MCF 10A (cell line): ENCODE measurements around the gene XKRX. TPM values are rescaled to one million over a fixed set of nuclear protein-coding genes. Genes with fewer than 3 reads are reported as not detected.

ENCODE experiments used
- BruUV-seq: library from RNA; stranded (reverse); fragments of 400-500 nt; replicated peaks from 2 replicates; lab custom pipeline; 2021; lab: Mats Ljungman, UMichigan
- CTCF ChIA-PET: fragments of 300-600 bp; sonication (Branson Sonifier 250); formaldehyde crosslinking; extraction: SDS; loops from one replicate; lab custom pipeline; 2021; ENCODE audit warnings: antibody characterized with exemption, inconsistent platforms; lab: Yijun Ruan, JAX
- POLR2A ChIA-PET: fragments of 300-600, 350-650 bp; sonication (Branson Sonifier 250); formaldehyde crosslinking; extraction: SDS; loops from one replicate; lab custom pipeline; 2020; ENCODE audit warnings: antibody characterized with exemption, inconsistent platforms; lab: Yijun Ruan, JAX
- DNase-seq: peaks from one replicate; pipeline ENCODE4 v3.0.0-alpha.2; 2018; ENCODE audit not compliant: unreplicated experiment
- H3K27ac Mint-ChIP-seq: one replicate; pipeline ENCODE4 v1.8.0; 2022; ENCODE audit warnings: mild to moderate bottlenecking, low read depth, mixed read lengths; ENCODE audit not compliant: unreplicated experiment
- H3K27me3 Mint-ChIP-seq: one replicate; pipeline ENCODE4 v1.8.0; 2022; ENCODE audit warnings: mixed read lengths; ENCODE audit not compliant: insufficient read depth, unreplicated experiment
- H3K36me3 Mint-ChIP-seq: one replicate; pipeline ENCODE4 v1.8.0; 2022; ENCODE audit warnings: mild to moderate bottlenecking, moderate library complexity, mixed read lengths; ENCODE audit not compliant: insufficient read depth, unreplicated experiment
- H3K4me1 Mint-ChIP-seq: one replicate; pipeline ENCODE4 v1.8.0; 2022; ENCODE audit warnings: mixed read lengths; ENCODE audit not compliant: insufficient read depth, unreplicated experiment
- H3K4me3 Mint-ChIP-seq: one replicate; pipeline ENCODE4 v1.8.0; 2022; ENCODE audit warnings: mild to moderate bottlenecking, moderate library complexity, mixed read lengths; ENCODE audit not compliant: unreplicated experiment
- H3K9me3 Mint-ChIP-seq: one replicate; pipeline ENCODE4 v1.8.0; 2022; ENCODE audit warnings: mixed read lengths; ENCODE audit not compliant: unreplicated experiment
- CTCF ChIP-seq: fragments of 200-600 bp; IDR thresholded peaks from one replicate; pipeline ENCODE4 v1.8.0; 2022; ENCODE audit warnings: antibody characterized with exemption, mild to moderate bottlenecking; ENCODE audit not compliant: unreplicated experiment
- intact Hi-C: fragments of 100-400 bp; cut with micrococcal nuclease; formaldehyde crosslinking; loops from 2 replicates; pipeline ENCODE4 v1.14.1; 2022
- total RNA-seq: library from RNA; stranded (reverse); gene quantifications from 2 replicates; pipeline ENCODE4 v1.2.3, GENCODE V29; 2022

XKRX gene
- total RNA-seq, 1 experiment from 2014 or later = 0.26 TPM

GRCh38 chrX:100924375-100924774, 4.3 kb downstream of the XKRX start:
- Mint-ChIP-seq H3K36me3 (no peaks in the 10 kb centered on the region), H3K27ac (no peak overlapping the region), H3K9me3 (no peaks in the 10 kb centered on the region), H3K4me1 (no peaks in the 10 kb centered on the region), H3K4me3 (no peak overlapping the region), H3K27me3 (peaks cover 57% of the 10 kb centered on the region)
- no TSS peak for BruUV-seq
- intact Hi-C loops = no loop called here
- POLR2A ChIA-PET = no interaction called here
- CTCF ChIA-PET = no interaction called here
- no peak for DNase-seq
- no peak for TF ChIP-seq CTCF

DNA sequence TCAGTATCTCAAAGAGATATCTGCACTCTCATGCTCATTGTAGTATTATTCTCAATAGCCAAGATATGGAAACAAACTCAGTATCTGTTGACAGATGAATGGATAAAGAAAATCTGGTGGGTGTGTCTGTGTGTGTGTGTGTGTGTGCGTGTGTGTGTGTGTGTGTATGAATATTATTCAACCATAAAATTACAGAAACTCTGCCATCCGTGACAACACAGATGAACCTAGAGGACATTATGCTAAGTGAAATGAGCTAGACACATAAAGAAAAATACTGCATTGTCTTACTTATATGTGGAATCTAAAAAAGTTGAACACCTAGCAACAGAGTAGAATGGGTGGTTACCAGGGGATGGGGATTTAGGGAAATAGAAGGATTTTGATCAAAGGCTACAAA, 13.2 kb downstream of the XKRX start:
- ChIA-PET CTCF (interaction anchor here (0.8 kb wide), 1 partner anchor 14 kb away, joined by 3 read pairs; no protein-coding TSS in a partner anchor), POLR2A (no interaction called here)
- H3K36me3 Mint-ChIP-seq = no peaks in the 10 kb centered on the region

DNA sequence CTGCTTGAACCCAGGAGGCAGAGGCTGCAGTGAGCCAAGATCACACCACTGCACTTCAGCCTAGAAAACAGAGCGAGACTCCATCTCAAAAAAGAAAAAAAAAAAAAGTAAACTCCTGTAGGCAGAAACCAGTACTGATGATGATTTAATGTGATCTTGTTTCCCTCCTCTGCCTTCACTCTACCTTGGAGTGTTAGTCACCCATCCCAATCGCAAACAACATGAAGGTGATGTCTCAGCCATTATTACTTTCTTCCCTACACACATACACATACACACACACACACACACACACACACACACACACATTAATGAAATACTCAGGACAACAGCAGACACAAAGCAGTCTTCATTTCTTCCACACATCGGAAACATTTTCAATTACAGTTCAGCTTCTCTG, 15.6 kb downstream of the XKRX start:
- CTCF ChIA-PET = interaction anchor here (1.2 kb wide), 1 partner anchor 228 kb away, joined by 3 read pairs; no protein-coding TSS in a partner anchor
- no peaks in the 10 kb centered on the region for H3K36me3 Mint-ChIP-seq
- POLR2A ChIA-PET = no interaction called here
- TF ChIP-seq CTCF = no peak
- intact Hi-C loops = no loop called here
- no peaks in the 10 kb centered on the region for H3K9me3 Mint-ChIP-seq
- DNase-seq = no peak
- no peak overlapping the region for H3K27ac Mint-ChIP-seq
- no peaks in the 10 kb centered on the region for H3K4me1 Mint-ChIP-seq
- no peak overlapping the region for H3K4me3 Mint-ChIP-seq
- H3K27me3 Mint-ChIP-seq = peaks cover 68% of the 10 kb centered on the region
- no TSS peak for BruUV-seq

More for the DNA sequence above, 13.2 kb downstream of the XKRX start:
- Mint-ChIP-seq H3K9me3 (no peaks in the 10 kb centered on the region), H3K27ac (no peak overlapping the region), H3K4me1 (no peaks in the 10 kb centered on the region), H3K27me3 (peaks cover 72% of the 10 kb centered on the region), H3K4me3 (no peak overlapping the region)
- no TSS peak for BruUV-seq
- TF ChIP-seq CTCF = no peak
- no peak for DNase-seq
- intact Hi-C loops = no loop called here

GRCh38 chrX:100911731-100912130, 17.0 kb downstream of the XKRX start:
- no TSS peak for BruUV-seq
- H3K27me3 Mint-ChIP-seq = peaks cover 70% of the 10 kb centered on the region
- H3K36me3 Mint-ChIP-seq = no peaks in the 10 kb centered on the region
- no peak for TF ChIP-seq CTCF
- no peaks in the 10 kb centered on the region for H3K9me3 Mint-ChIP-seq
- intact Hi-C loops = no loop called here
- ChIA-PET POLR2A (no interaction called here), CTCF (no interaction called here)
- no peak for DNase-seq
- H3K27ac Mint-ChIP-seq = no peak overlapping the region
- H3K4me3 Mint-ChIP-seq = no peak overlapping the region
- H3K4me1 Mint-ChIP-seq = no peaks in the 10 kb centered on the region
